ENCODE data around the gene HTRA3.

GRCh38 chr4:8250637-8251036 lies 18.9 kb upstream of the HTRA3 start:
- TF ChIP-seq EZH2phosphoT487 (IDR thresholded peaks at IDR 0.05; ENCODE audit: insufficient read depth, low read depth) (no peak), EZH2 (IDR thresholded peaks at IDR 0.05; ENCODE audit: insufficient read depth, poor library complexity, severe bottlenecking) (no peak)

Measured in GM23248 (cell line).